Prostate gland (tissue), 2 donors: ENCODE results near the gene STX11.
"Not testable (repeated sequence)": the region's sequence is repeated elsewhere in the genome, so short reads cannot be mapped to it uniquely, and the experiment has no call there.

ENCODE experiments used
- POLR2A ChIP-seq: fragments of 450-650 bp; IDR thresholded peaks from one replicate; pipeline ENCODE4 v1.6.1; 2016; ENCODE audit warnings: antibody characterized with exemption, mild to moderate bottlenecking
- POLR2AphosphoS5 ChIP-seq: sonication (generic); formaldehyde crosslinking; IDR thresholded peaks from one replicate; pipeline ENCODE4 v1.6.1; 2017; ENCODE audit warnings: antibody characterized with exemption
- TF ChIP-seq, protein P1 (sequence below), 4 experiments: fragments of 200-600 bp in 2 of 4; fragments of 450-650 bp in 2 of 4; sonication (generic) in 2 of 4; IDR thresholded peaks; 1 replicate in 3 of 4; 2 replicates in 1 of 4; pipeline ENCODE4 v1.5.1; 2016 to 2019; ENCODE audit warnings: antibody characterized with exemption in 4 of 4, mild to moderate bottlenecking in 2 of 4, moderate library complexity in 2 of 4

DNA sequence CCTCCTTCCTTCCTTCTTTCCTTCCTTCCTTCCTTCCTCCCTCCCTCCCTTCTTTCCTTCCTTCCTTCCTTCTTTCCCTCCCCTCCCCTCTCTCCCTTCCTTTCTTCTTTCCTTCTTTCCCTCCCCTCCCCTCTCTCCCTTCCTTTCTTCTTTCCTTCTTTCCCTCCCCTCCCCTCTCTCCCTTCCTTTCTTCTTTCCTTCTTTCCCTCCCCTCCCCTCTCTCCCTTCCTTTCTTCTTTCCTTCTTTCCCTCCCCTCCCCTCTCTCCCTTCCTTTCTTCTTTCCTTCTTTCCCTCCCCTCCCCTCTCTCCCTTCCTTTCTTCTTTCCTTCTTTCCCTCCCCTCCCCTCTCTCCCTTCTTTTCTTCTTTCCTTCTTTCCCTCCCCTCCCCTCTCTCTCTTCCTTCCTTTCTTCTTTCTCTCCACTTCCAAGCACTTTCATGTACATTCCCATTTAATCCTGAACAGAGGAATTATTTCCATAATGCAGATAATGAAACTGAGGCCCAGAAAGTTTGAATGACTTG lies 18.1 kb upstream of the STX11 start:
- TF ChIP-seq, protein P1, sequence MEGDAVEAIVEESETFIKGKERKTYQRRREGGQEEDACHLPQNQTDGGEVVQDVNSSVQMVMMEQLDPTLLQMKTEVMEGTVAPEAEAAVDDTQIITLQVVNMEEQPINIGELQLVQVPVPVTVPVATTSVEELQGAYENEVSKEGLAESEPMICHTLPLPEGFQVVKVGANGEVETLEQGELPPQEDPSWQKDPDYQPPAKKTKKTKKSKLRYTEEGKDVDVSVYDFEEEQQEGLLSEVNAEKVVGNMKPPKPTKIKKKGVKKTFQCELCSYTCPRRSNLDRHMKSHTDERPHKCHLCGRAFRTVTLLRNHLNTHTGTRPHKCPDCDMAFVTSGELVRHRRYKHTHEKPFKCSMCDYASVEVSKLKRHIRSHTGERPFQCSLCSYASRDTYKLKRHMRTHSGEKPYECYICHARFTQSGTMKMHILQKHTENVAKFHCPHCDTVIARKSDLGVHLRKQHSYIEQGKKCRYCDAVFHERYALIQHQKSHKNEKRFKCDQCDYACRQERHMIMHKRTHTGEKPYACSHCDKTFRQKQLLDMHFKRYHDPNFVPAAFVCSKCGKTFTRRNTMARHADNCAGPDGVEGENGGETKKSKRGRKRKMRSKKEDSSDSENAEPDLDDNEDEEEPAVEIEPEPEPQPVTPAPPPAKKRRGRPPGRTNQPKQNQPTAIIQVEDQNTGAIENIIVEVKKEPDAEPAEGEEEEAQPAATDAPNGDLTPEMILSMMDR (IDR thresholded peaks at IDR 0.05) = not testable (repeated sequence)
- TF ChIP-seq POLR2AphosphoS5, POLR2A: not testable (repeated sequence)
